RWPE2 (cell line): ENCODE results near the gene MESD.

Source experiments
- ATAC-seq: fragments of 200-7000 bp; cut with Tn5 transposase; 3 replicates; pipeline ENCODE4 v1.9.1; 2021; ENCODE audit warnings: low read depth
- DNase-seq: peaks from one replicate; pipeline ENCODE4 v3.0.0-alpha.2; 2020; ENCODE audit warnings: low spot score
- H3K27ac ChIP-seq: fragments of 450-650 bp; 2 replicates; pipeline ENCODE4 v1.5.1; 2017; ENCODE audit warnings: mild to moderate bottlenecking; ENCODE audit not compliant: poor library complexity, severe bottlenecking
- H3K27me3 ChIP-seq: fragments of 250-450 bp; sonication (Bioruptor Pico); 2 replicates; pipeline ENCODE4 v1.5.1; 2021; ENCODE audit warnings: mild to moderate bottlenecking, moderate library complexity; ENCODE audit not compliant: insufficient read depth, poor library complexity, severe bottlenecking
- H3K36me3 ChIP-seq: fragments of 250-450 bp; sonication (Bioruptor Pico); 2 replicates; pipeline ENCODE4 v1.5.1; 2020; ENCODE audit warnings: low read depth, mild to moderate bottlenecking, moderate library complexity
- H3K4me1 ChIP-seq: fragments of 250-450 bp; sonication (Bioruptor Pico); 2 replicates; pipeline ENCODE4 v1.5.1; 2021; ENCODE audit warnings: mild to moderate bottlenecking, moderate library complexity; ENCODE audit not compliant: insufficient read depth, poor library complexity, severe bottlenecking
- H3K4me3 ChIP-seq: fragments of 250-450 bp; sonication (Bioruptor Pico); 2 replicates; pipeline ENCODE4 v1.5.1; 2021; ENCODE audit warnings: mild to moderate bottlenecking, moderate library complexity; ENCODE audit not compliant: severe bottlenecking
- H3K9me3 ChIP-seq: fragments of 250-450 bp; sonication (Bioruptor Pico); 2 replicates; pipeline ENCODE4 v1.5.1; 2021; ENCODE audit warnings: mild to moderate bottlenecking, moderate library complexity; ENCODE audit not compliant: severe bottlenecking
- CTCF ChIP-seq: fragments of 450-650 bp; IDR thresholded peaks from one replicate; pipeline ENCODE4 v1.5.1; 2017; ENCODE audit warnings: mild to moderate bottlenecking, moderate library complexity; ENCODE audit not compliant: poor library complexity, severe bottlenecking

Gene MESD

DNA sequence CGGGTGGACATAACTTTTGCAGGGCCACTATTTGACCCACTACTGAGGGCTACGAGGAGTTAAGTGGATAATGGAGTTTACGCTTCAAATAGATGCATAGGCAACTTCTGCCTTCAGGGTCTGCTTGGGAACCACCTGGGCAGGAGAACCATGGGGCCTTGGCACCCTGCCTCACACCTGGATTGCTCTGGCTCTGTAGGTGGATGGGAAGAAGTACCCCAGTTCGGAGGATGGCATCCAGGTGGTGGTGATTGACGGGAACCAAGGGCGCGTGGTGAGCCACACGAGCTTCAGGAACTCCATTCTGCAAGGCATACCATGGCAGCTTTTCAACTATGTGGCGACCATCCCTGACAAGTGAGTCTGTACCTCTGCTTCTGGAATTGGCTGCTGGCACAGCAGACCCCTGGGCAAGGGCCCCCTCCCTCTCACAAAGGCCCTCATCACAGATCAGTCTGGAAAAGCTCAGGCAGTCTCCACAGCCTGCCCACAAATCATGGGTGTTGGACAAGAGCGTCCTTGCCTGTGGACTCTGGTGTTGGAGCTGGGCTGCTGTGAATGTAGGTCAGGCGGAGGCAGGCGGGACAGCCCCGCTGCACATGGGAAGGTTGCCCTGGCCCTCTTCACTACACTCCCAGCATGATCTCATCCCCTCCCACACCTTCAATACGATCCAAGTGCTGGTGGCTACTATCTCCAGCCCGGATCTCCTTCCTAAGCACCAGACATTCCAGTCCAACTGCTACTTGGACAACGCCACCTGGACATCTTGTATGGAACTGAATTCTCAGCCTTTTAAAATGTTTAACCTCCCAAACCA is 46.7 kb downstream of the MESD start:
- Histone ChIP-seq H3K4me3 (no peak overlapping the region), H3K4me1 (no peaks in the 10 kb centered on the region), H3K9me3 (no peaks in the 10 kb centered on the region), H3K27me3 (no peaks in the 10 kb centered on the region), H3K27ac (no peak overlapping the region), H3K36me3 (peaks cover 4% of the 10 kb centered on the region; the same call in 1 of the 2 replicates)
- no peak for TF ChIP-seq CTCF
- ATAC-seq (no peak; the same call in 2 of the 3 replicates), DNase-seq (peak; percentile 49)

DNA sequence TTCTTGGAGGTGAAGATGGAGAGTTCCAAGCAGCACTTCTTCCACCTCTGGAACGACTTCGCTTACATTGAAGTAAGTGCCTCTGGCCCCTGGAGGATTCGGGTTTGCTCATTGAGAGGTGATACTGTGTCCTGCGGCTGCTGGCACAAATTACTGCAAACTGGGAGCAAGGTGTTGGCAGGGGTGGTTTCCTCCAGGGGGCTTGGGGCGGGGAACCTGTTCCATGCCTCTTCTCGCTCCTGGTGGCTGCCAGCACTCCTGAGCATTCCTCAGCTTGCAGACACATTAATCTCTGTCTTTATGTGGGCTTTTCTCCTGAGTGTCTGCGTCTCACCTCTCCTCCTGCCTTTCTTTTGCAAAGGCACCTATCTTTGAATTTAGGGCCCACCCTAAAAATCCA is 47.4 kb downstream of the MESD start:
- no peak overlapping the region for H3K27ac ChIP-seq
- TF ChIP-seq CTCF, result no peak
- H3K9me3 ChIP-seq, result no peaks in the 10 kb centered on the region
- no peaks in the 10 kb centered on the region for H3K4me1 ChIP-seq
- DNase-seq (peak; percentile 61), ATAC-seq (no peak)
- H3K27me3 ChIP-seq, result no peaks in the 10 kb centered on the region
- no peak overlapping the region for H3K4me3 ChIP-seq
- peaks cover 4% of the 10 kb centered on the region; the same call in 1 of the 2 replicates for H3K36me3 ChIP-seq

DNA sequence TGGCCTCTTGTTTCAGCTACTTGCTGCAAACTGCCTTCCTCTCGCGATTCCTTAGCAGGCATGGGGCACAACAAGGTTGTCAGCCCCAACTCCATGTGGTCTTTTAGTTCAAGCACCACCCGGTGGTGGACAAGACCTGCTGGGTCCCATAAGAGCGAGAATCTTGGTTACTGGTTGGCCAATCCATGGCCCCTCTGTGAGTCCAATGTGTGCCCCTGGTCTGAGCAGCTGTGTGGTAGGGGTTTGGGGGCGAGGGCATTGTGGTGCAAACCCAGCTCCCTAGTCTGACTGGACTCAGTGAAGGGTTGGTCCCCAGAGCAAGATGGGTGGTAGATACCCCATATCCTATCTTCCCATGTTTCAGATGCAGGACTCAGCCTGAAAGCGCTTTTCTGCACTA is 48.8 kb downstream of the MESD start:
- no peaks in the 10 kb centered on the region for H3K4me1 ChIP-seq
- H3K27ac ChIP-seq, result no peak overlapping the region
- no peaks in the 10 kb centered on the region for H3K9me3 ChIP-seq
- H3K36me3 ChIP-seq, result 0 out of 2 replicates have a peak, but pooled peaks cover 4% of the 10 kb centered on the region
- DNase-seq (peak; percentile 33), ATAC-seq (no peak)
- no peak for TF ChIP-seq CTCF
- no peaks in the 10 kb centered on the region for H3K27me3 ChIP-seq
- H3K4me3 ChIP-seq, result no peak overlapping the region

- Histone ChIP-seq H3K4me3 (no peak overlapping the region), H3K36me3 (0 out of 2 replicates have a peak, but pooled peaks cover 4% of the 10 kb centered on the region), H3K4me1 (no peaks in the 10 kb centered on the region), H3K27me3 (no peaks in the 10 kb centered on the region), H3K9me3 (no peaks in the 10 kb centered on the region), H3K27ac (no peak overlapping the region)
- TF ChIP-seq CTCF, result no peak
- peak; percentile 42 for DNase-seq
- ATAC-seq, result no peak
Measured at GRCh38 chr15:80940331-80940730, 49.3 kb downstream of the MESD start.

GRCh38 chr15:80939216-80939615 is 50.4 kb downstream of the MESD start:
- ATAC-seq (no peak), DNase-seq (peak; percentile 25)
- H3K4me3 ChIP-seq, result no peak overlapping the region
- no peaks in the 10 kb centered on the region for H3K9me3 ChIP-seq
- no peak overlapping the region for H3K27ac ChIP-seq
- H3K27me3 ChIP-seq, result no peaks in the 10 kb centered on the region
- TF ChIP-seq CTCF, result no peak
- H3K4me1 ChIP-seq, result no peaks in the 10 kb centered on the region
- 0 out of 2 replicates have a peak, but pooled peaks cover 4% of the 10 kb centered on the region for H3K36me3 ChIP-seq
